K562 (cell line): Measurements from ENCODE around the gene RND1. TPM values are rescaled to one million over a fixed set of nuclear protein-coding genes. Genes with fewer than 3 reads are reported as not detected.

Source experiments
- ATAC-seq: fragments of 200-7000 bp; cut with Tn5 transposase; 3 replicates; pipeline ENCODE4 v1.9.1; 2020; ENCODE audit warnings: moderate library complexity
- BruUV-seq: library from RNA; stranded (reverse); fragments of 400-500 nt; replicated peaks from 2 replicates; lab custom pipeline; 2021; lab: Mats Ljungman, UMichigan
- CTCF ChIA-PET: fragments of 300-600 bp; formaldehyde crosslinking; extraction: SDS; loops from one replicate; lab custom pipeline; 2021; ENCODE audit warnings: low intra/inter-chr PET ratio; lab: Yijun Ruan, JAX
- POLR2A ChIA-PET: fragments of 300-600, 350-650 bp; sonication (Branson Sonifier 250); formaldehyde crosslinking; extraction: SDS; loops from one replicate; lab custom pipeline; 2021; ENCODE audit warnings: antibody characterized with exemption, inconsistent platforms; lab: Yijun Ruan, JAX
- DNase-seq, 4 experiments: peaks; one replicate each; pipeline versions ENCODE4 v3.0.0 to v3.0.0-alpha.2; 2011 to 2018; ENCODE audit warnings: low spot score in 3 of 4, mixed read lengths in 3 of 4; ENCODE audit errors: extremely low read depth in 1 of 4
- FAIRE-seq: peaks from 2 replicates; lab custom pipeline; 2011; peaks lifted over from hg19 to GRCh38; lab: Jason Lieb, UNC
- H2AFZ ChIP-seq: 2 replicates; pipeline ENCODE4 v1.6.0; 2011; ENCODE audit warnings: low read depth, low read length, control low read depth, inconsistent platforms
- H3K27ac ChIP-seq: fragments of 200-600 bp; 3 replicates; pipeline ENCODE4 v1.8.0; 2011; ENCODE audit warnings: low read depth, mild to moderate bottlenecking, control low read depth, inconsistent platforms, low read length, moderate library complexity, mixed read lengths; ENCODE audit errors: extremely low read depth
- H3K27me3 ChIP-seq, 2 experiments: fragments of 300-600 bp in 1 of 2; 2 replicates in 1 of 2; 3 replicates in 1 of 2; pipeline versions ENCODE4 v1.6.0 to v1.8.0; 2011; ENCODE audit warnings: inconsistent platforms in 2 of 2, low read length in 2 of 2, mild to moderate bottlenecking in 1 of 2, mixed read lengths in 1 of 2, moderate library complexity in 1 of 2; ENCODE audit not compliant: control insufficient read depth in 2 of 2, insufficient read depth in 2 of 2
- H3K36me3 ChIP-seq: fragments of 300-600 bp; 3 replicates; pipeline ENCODE4 v1.8.0; 2011; ENCODE audit warnings: mild to moderate bottlenecking, low read length, inconsistent platforms; ENCODE audit not compliant: control insufficient read depth, insufficient read depth
- H3K4me1 ChIP-seq, 2 experiments: fragments of 200-600 bp in 1 of 2; replicated peaks in 1 of 2; 2 replicates in 1 of 2; 3 replicates in 1 of 2; pipeline versions ENCODE4 v1.5.1 to v1.8.0; 2011; ENCODE audit warnings: inconsistent platforms in 2 of 2, low read length in 2 of 2, mild to moderate bottlenecking in 1 of 2, mixed read lengths in 1 of 2, moderate library complexity in 1 of 2; ENCODE audit not compliant: control insufficient read depth in 2 of 2, insufficient read depth in 2 of 2
- H3K4me2 ChIP-seq: 2 replicates; pipeline ENCODE4 v1.6.1; 2011; ENCODE audit warnings: low read length, control low read depth, inconsistent platforms, mixed read lengths; ENCODE audit not compliant: insufficient read depth
- H3K4me3 ChIP-seq: fragments of 200-600 bp; sonication (generic), shearing (Covaris generic); 2 replicates; pipeline ENCODE4 v1.5.1; 2016; ENCODE audit warnings: control low read depth, inconsistent platforms
- H3K79me2 ChIP-seq: fragments of 200-600 bp; 3 replicates; pipeline ENCODE4 v1.8.0; 2011; ENCODE audit warnings: low read length, inconsistent platforms; ENCODE audit not compliant: control insufficient read depth, insufficient read depth
- H3K9ac ChIP-seq, 2 experiments: 2 replicates each; pipeline versions ENCODE4 v1.6.0 to v1.6.1; 2011; ENCODE audit warnings: low read depth in 2 of 2, low read length in 2 of 2, control low read depth in 1 of 2, inconsistent platforms in 1 of 2, mild to moderate bottlenecking in 1 of 2, mixed read lengths in 1 of 2; ENCODE audit not compliant: insufficient read depth in 1 of 2
- H3K9me1 ChIP-seq: one replicate; pipeline ENCODE4 v1.6.0; 2011; ENCODE audit warnings: inconsistent platforms, mild to moderate bottlenecking, low read length, moderate library complexity; ENCODE audit not compliant: control insufficient read depth, insufficient read depth
- H3K9me3 ChIP-seq: replicated peaks from 2 replicates; pipeline ENCODE4 v1.5.1; 2011; ENCODE audit warnings: low read depth, low read length, inconsistent platforms; ENCODE audit not compliant: control insufficient read depth, insufficient read depth
- H4K20me1 ChIP-seq: replicated peaks from 2 replicates; pipeline ENCODE4 v1.6.1; 2011; ENCODE audit warnings: low read length, inconsistent platforms, mixed read lengths; ENCODE audit not compliant: control insufficient read depth, insufficient read depth
- E2F3 ChIP-seq: fragments of 250-450 bp; sonication (Bioruptor Pico); IDR thresholded peaks from 2 replicates; pipeline ENCODE4 v1.4.0; 2020; ENCODE audit warnings: mild to moderate bottlenecking
- FIP1L1 ChIP-seq: fragments of 200-400 bp; formaldehyde crosslinking; IDR thresholded peaks from 2 replicates; pipeline ENCODE4 v1.6.1; 2018; ENCODE audit warnings: mild to moderate bottlenecking, low read depth, low read length; ENCODE audit not compliant: poor library complexity, severe bottlenecking
- FOXJ2 ChIP-seq: fragments of 200-800 bp; sonication (Bioruptor generic); IDR thresholded peaks from 2 replicates; pipeline ENCODE4 v1.6.1; 2016; ENCODE audit warnings: missing genetic modification characterization, missing compliant biosample characterization
- HDAC3 ChIP-seq: fragments of 450-650 bp; IDR thresholded peaks from 2 replicates; pipeline ENCODE4 v1.6.1; 2018; ENCODE audit warnings: borderline replicate concordance, mild to moderate bottlenecking, moderate library complexity; ENCODE audit not compliant: partially characterized antibody
- MITF ChIP-seq: IDR thresholded peaks from 2 replicates; pipeline ENCODE4 v1.6.1; 2014; ENCODE audit warnings: antibody characterized with exemption
- NFE2L1 ChIP-seq: fragments of 450-650 bp; IDR thresholded peaks from 2 replicates; pipeline ENCODE4 v1.6.1; 2016; ENCODE audit warnings: missing genetic modification characterization, low read depth, mild to moderate bottlenecking, missing compliant biosample characterization, moderate library complexity, borderline replicate concordance
- NKRF ChIP-seq: fragments of 450-650 bp; IDR thresholded peaks from 2 replicates; pipeline ENCODE4 v1.6.1; 2016; ENCODE audit warnings: borderline replicate concordance
- ZNF324 ChIP-seq: fragments of 250-450 bp; sonication (Bioruptor Pico); IDR thresholded peaks from 2 replicates; pipeline ENCODE4 v1.4.0; 2020; ENCODE audit warnings: mild to moderate bottlenecking
- WGBS: fragments of 100-300 bp; shearing (Covaris generic); methylation state at CpG from one replicate; pipeline ENCODE4 v1.1.6; 2016; ENCODE audit warnings: low coverage, mixed read lengths; ENCODE audit not compliant: insufficient coverage; ENCODE audit errors: missing lambda C conversion rate; 5-methylcytosine and 5-hydroxymethylcytosine counted together
- in situ Hi-C: fragments of 300-500 bp; cut with MboI; formaldehyde crosslinking; loops from 4 replicates; pipeline ENCODE4 v1.15.0; 2018; ENCODE audit warnings: inconsistent platforms, mixed read lengths
- intact Hi-C: fragments of 100-400 bp; cut with micrococcal nuclease; formaldehyde crosslinking; loops from 2 replicates; pipeline ENCODE4 v1.14.2; 2022
- polyA plus RNA-seq, 8 experiments: library from polyadenylated mRNA; depleted of rRNA in 4 of 8; stranded (reverse) in 5 of 8; unstranded in 3 of 8; fragments of >200 nt; fragmentation: Nextera tagmentation in 2 of 8; fragmentation: Illumina TruSeq in 1 of 8; extraction: Ambion mirVana in 2 of 8; extraction: Trizol in 1 of 8; gene quantifications; 2 replicates each; pipeline versions ENCODE4 v1.2.1 to v1.2.3, GENCODE V29; 2011 to 2014; ENCODE audit warnings: inconsistent platforms in 1 of 8, missing spikeins in 1 of 8
- total RNA-seq, 7 experiments: library from RNA; depleted of rRNA in 6 of 7; stranded (reverse); fragments of >200 nt in 6 of 7; fragmentation: Illumina TruSeq in 2 of 7; extraction: Trizol in 2 of 7; gene quantifications; 2 replicates each; pipeline versions ENCODE4 v1.2.1 to v1.2.3, GENCODE V29; 2011 to 2021; ENCODE audit warnings: low replicate concordance in 1 of 7

RND1 gene
- total and polyA plus RNA-seq, 9 of the 15 experiments (the other 6 are each of a cell fraction or from before 2014, with no cell fraction given), result 0.18 to 0.78 (median 0.58) TPM; not detected in 2

GRCh38 chr12:48824112-48824511 is 41.6 kb downstream of the RND1 start:
- peaks cover 5% of the 10 kb centered on the region for H3K9me1 ChIP-seq
- peaks cover 9% of the 10 kb centered on the region; the same call in 1 of the 3 replicates for H3K36me3 ChIP-seq
- intact Hi-C loops (no loop called here), in situ Hi-C loops (no loop called here)
- CTCF ChIA-PET, result no interaction called here
- WGBS, result 4% methylated on average over 11 of the region's 12 CpGs
- H3K27ac ChIP-seq, result no peak overlapping the region
- H3K4me1 ChIP-seq, result peaks cover 0 to 13% of the 10 kb centered on the region in 2 experiments; a peak in 2 of 5 replicates
- peaks cover 18 to 41% of the 10 kb centered on the region in 2 experiments; a peak in 4 of 5 replicates for H3K27me3 ChIP-seq
- ATAC-seq, result peak; percentile 61
- H3K9ac ChIP-seq, result no peak overlapping the region
- H4K20me1 ChIP-seq, result peaks cover 17% of the 10 kb centered on the region
- H3K4me2 ChIP-seq, result no peak overlapping the region
- no peaks in the 10 kb centered on the region for H3K9me3 ChIP-seq
- H2AFZ ChIP-seq, result no peak overlapping the region
- TF ChIP-seq MITF, result no peak
- peak; percentile 38 to 80 (median 67) for DNase-seq
- FAIRE-seq, result no peak
- BruUV-seq, result no TSS peak
- no peaks in the 10 kb centered on the region for H3K79me2 ChIP-seq
- POLR2A ChIA-PET, result interaction anchor here (1.4 kb wide), 1 partner anchor 10 kb away, joined by 5 read pairs; no protein-coding TSS in a partner anchor
- no peak overlapping the region for H3K4me3 ChIP-seq

DNA sequence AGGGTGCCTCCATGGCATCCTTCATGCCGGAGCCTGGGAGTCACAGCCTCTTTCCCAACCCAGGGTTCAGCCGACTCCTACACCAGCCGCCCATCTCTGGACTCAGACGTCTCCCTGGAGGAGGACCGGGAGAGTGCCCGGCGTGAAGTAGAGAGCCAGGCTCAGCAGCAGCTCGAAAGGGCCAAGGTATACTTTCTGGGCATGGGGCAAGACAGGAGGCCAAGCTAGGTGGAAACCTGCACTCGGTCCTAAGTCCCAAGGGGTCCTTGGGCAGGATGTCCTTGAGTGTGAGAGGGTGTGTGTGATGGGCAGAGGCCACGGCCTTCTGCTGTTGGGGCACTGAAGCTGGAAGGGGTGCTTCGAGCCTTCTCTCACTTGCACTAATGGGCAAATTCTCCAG is 42.4 kb downstream of the RND1 start:
- Histone ChIP-seq H3K4me2 (no peak overlapping the region), H3K79me2 (no peaks in the 10 kb centered on the region), H3K36me3 (peaks cover under 1% of the 10 kb centered on the region; the same call in 1 of the 3 replicates), H3K4me3 (no peak overlapping the region), H3K27me3 (peaks cover 18 to 45% of the 10 kb centered on the region in 2 experiments; a peak in 4 of 5 replicates), H3K9me1 (peaks cover 2% of the 10 kb centered on the region), H3K9ac (peak overlapping the region in 1 of 2 experiments; percentile 74; a peak in 1 of 4 replicates), H3K9me3 (no peaks in the 10 kb centered on the region), H2AFZ (no peak overlapping the region), H3K4me1 (peaks cover 0 to 21% of the 10 kb centered on the region in 2 experiments; a peak in 3 of 5 replicates), H3K27ac (no peak overlapping the region), H4K20me1 (peaks cover 12% of the 10 kb centered on the region)
- in situ Hi-C loops (no loop called here), intact Hi-C loops (no loop called here)
- DNase-seq (no peak), ATAC-seq (no peak), FAIRE-seq (no peak)
- WGBS, result 16% methylated on average over 11 of the region's 11 CpGs
- BruUV-seq, result no TSS peak
- ChIA-PET CTCF (no interaction called here), POLR2A (interaction anchor here (0.7 to 1.4 kb wide), 3 partner anchors 9 to 82 kb away, joined by 3 to 5 read pairs (median 4); no protein-coding TSS in a partner anchor)
- TF ChIP-seq FIP1L1 (no peak), HDAC3 (no peak), E2F3 (CRISPR knock-in tag) (no peak), NFE2L1 (tag) (no peak), FOXJ2 (tag) (no peak), NKRF (no peak), ZNF324 (CRISPR knock-in tag) (no peak)
